ENCODE measurements around the gene OMA1. TPM values are rescaled to one million over a fixed set of nuclear protein-coding genes. Genes with fewer than 3 reads are reported as not detected.
"Not testable (repeated sequence)": the region's sequence is repeated elsewhere in the genome, so short reads cannot be mapped to it uniquely, and the experiment has no call there.

OMA1 gene
- total RNA-seq, 4 donors from 2014 or later = 17.1 to 32.2 (median 29.0) TPM

DNA sequence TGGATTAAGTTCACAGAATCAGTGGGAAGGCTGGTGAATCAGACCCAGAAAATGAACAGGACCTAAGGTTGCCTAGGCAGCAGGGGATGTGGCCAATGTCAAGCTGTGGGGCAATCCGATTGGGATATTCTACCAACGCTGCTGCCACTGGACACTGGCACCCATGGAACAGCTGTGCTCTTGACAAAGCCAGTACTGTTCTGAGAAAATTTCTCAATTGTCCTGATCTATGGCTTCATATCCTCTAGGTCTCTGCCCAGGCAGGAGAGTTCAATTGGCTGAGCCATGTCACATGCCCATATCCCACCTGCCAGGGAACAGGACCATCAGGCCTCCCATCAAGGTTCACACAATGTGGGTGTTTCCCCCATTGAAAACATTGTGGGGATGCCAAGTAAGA, 24.3 kb upstream of the OMA1 start:
- TF ChIP-seq EP300 (IDR thresholded peaks at IDR 0.05) = no peak
- TF ChIP-seq, protein P1, sequence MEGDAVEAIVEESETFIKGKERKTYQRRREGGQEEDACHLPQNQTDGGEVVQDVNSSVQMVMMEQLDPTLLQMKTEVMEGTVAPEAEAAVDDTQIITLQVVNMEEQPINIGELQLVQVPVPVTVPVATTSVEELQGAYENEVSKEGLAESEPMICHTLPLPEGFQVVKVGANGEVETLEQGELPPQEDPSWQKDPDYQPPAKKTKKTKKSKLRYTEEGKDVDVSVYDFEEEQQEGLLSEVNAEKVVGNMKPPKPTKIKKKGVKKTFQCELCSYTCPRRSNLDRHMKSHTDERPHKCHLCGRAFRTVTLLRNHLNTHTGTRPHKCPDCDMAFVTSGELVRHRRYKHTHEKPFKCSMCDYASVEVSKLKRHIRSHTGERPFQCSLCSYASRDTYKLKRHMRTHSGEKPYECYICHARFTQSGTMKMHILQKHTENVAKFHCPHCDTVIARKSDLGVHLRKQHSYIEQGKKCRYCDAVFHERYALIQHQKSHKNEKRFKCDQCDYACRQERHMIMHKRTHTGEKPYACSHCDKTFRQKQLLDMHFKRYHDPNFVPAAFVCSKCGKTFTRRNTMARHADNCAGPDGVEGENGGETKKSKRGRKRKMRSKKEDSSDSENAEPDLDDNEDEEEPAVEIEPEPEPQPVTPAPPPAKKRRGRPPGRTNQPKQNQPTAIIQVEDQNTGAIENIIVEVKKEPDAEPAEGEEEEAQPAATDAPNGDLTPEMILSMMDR (IDR thresholded peaks at IDR 0.05) = no peak
- TF ChIP-seq POLR2A (IDR thresholded peaks at IDR 0.05) = no peak
- 49 to 63% methylated on average over 2 of the region's 2 CpGs for WGBS, 2 donors
- H3K27me3 ChIP-seq = peaks cover 0 to 32% of the 10 kb centered on the region in 2 donors

DNA sequence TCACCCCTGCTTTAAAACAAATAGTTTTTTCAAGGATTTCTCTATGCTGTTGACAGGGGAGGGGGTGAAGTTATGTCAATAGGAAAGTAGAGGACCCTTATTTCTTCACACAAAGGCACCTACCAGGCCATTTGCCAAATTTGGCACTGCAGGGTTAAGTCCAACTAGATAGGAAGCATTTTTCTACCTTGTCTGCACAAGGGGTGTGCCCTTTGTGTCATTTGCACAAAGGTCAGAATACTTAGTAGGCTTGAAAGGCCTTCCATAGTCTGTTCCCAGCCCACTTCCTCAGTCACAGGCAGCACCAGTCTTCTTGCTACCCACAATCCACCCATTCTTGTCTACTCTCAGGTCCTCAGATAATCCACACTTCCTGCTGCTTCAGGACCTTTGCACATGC, 23.6 kb upstream of the OMA1 start:
- no peaks in the 10 kb centered on the region for H3K9me3 ChIP-seq
- H3K36me3 ChIP-seq = no peaks in the 10 kb centered on the region
- H3K4me3 ChIP-seq = no peak overlapping the region
- no peak for DNase-seq (ENCODE audit: low spot score in 2 of 2)
- no peak for TF ChIP-seq EP300 (IDR thresholded peaks at IDR 0.05)
- TF ChIP-seq, protein P1 (IDR thresholded peaks at IDR 0.05) = no peak
- no peak for TF ChIP-seq POLR2A (IDR thresholded peaks at IDR 0.05)
- H3K27me3 ChIP-seq = peaks cover 0 to 26% of the 10 kb centered on the region in 2 donors
- no peaks in the 10 kb centered on the region for H3K4me1 ChIP-seq
- no peak overlapping the region for H3K27ac ChIP-seq

More for the DNA sequence above, 24.3 kb upstream of the OMA1 start:
- no peaks in the 10 kb centered on the region for H3K9me3 ChIP-seq
- no peaks in the 10 kb centered on the region for H3K36me3 ChIP-seq
- peaks cover 0 to 2% (median 0%) of the 10 kb centered on the region in 4 donors for H3K4me1 ChIP-seq
- no peak overlapping the region for H3K4me3 ChIP-seq
- no peak for DNase-seq (ENCODE audit: low spot score in 2 of 2)
- no peak overlapping the region for H3K27ac ChIP-seq

GRCh38 chr1:58568911-58569310, 22.4 kb upstream of the OMA1 start:
- Histone ChIP-seq H3K27me3 (peaks cover 0 to 16% of the 10 kb centered on the region in 2 donors), H3K4me1 (no peaks in the 10 kb centered on the region), H3K27ac (no peak overlapping the region), H3K9me3 (no peaks in the 10 kb centered on the region), H3K36me3 (no peaks in the 10 kb centered on the region), H3K4me3 (no peak overlapping the region)
- WGBS, 2 donors = 68 to 70% methylated on average over 5 of the region's 5 CpGs
- DNase-seq (ENCODE audit: low spot score in 2 of 2) = no peak
- TF ChIP-seq, protein P1 (IDR thresholded peaks at IDR 0.05) = no peak
- no peak for TF ChIP-seq EP300 (IDR thresholded peaks at IDR 0.05)
- TF ChIP-seq POLR2A (IDR thresholded peaks at IDR 0.05) = no peak

- Histone ChIP-seq H3K27me3 (peaks cover 0 to 10% of the 10 kb centered on the region in 2 donors), H3K36me3 (no peaks in the 10 kb centered on the region), H3K27ac (no peak overlapping the region), H3K4me3 (no peak overlapping the region), H3K4me1 (no peaks in the 10 kb centered on the region), H3K9me3 (no peaks in the 10 kb centered on the region)
- 56 to 65% methylated on average over 4 of the region's 4 CpGs for WGBS, 2 donors
- TF ChIP-seq EP300 (IDR thresholded peaks at IDR 0.05) (no peak), POLR2A (IDR thresholded peaks at IDR 0.05) (no peak)
- TF ChIP-seq, protein P1 (IDR thresholded peaks at IDR 0.05) = no peak
- no peak for DNase-seq (ENCODE audit: low spot score in 2 of 2)
Observed at GRCh38 chr1:58568271-58568860, 21.8 kb upstream of the OMA1 start.

GRCh38 chr1:58566339-58566738, 19.8 kb upstream of the OMA1 start:
- no peaks in the 10 kb centered on the region for H3K4me1 ChIP-seq
- TF ChIP-seq, protein P1 (IDR thresholded peaks at IDR 0.05) = no peak
- TF ChIP-seq POLR2A (IDR thresholded peaks at IDR 0.05) (no peak), EP300 (IDR thresholded peaks at IDR 0.05) (no peak)
- H3K9me3 ChIP-seq = no peaks in the 10 kb centered on the region
- H3K36me3 ChIP-seq = no peaks in the 10 kb centered on the region
- no peaks in the 10 kb centered on the region for H3K27me3 ChIP-seq
- no peak overlapping the region for H3K4me3 ChIP-seq
- no peak overlapping the region for H3K27ac ChIP-seq
- WGBS, 2 donors = 83 to 89% methylated on average over 3 of the region's 3 CpGs
- DNase-seq (ENCODE audit: low spot score in 2 of 2) = no peak

DNA sequence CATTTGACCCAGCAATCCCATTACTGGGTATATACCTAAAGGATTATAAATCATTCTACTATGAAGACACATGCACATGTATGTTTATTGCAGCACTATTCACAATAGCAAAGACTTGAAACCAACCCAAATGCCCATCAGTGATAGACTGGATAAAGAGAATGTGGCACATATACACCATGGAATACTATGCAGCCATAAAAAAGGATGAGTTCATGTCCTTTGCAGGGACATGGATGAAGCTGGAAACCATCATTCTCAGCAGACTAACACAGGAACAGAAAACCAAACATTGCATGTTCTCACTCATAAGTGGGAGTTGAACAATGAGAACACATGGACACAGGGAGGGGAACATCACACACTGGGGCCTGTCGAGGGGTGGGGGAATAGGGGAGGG, 17.2 kb upstream of the OMA1 start:
- DNase-seq (ENCODE audit: low spot score in 2 of 2); H3K36me3 ChIP-seq; H3K27me3 ChIP-seq; H3K27ac ChIP-seq; H3K4me3 ChIP-seq; H3K4me1 ChIP-seq; H3K9me3 ChIP-seq: not testable (repeated sequence)
- WGBS, 2 donors = 89 to 95% methylated on average over 1 of the region's 1 CpG
